ENCODE measurements around the gene PTPRA. TPM values are rescaled to one million over a fixed set of nuclear protein-coding genes. Genes with fewer than 3 reads are reported as not detected.

Gene PTPRA
- total and polyA plus RNA-seq, 2 donors (not counting 1 experiment from before 2014, with no cell fraction given): 32.1 to 64.2 TPM

DNA sequence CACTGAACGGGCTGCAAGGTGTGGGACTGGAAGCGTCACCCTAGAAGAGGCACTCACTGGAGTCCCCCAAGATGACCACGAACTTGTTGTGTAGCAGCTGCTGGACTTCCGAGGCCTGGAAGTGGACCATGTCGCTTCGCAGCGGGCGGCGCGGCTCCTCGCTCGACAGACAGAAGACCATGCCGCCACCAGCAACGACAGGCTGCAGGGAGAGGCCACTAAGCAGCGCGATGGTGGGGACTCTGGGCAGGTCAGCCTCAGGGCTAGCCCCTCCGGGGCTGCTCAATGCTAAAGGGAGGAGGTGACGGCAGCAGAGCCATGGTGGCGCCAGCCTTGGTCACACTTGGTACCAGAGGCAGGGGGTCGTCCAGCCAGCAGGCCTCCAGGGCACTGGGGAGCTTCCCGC, 33.5 kb upstream of the PTPRA start:
- peak overlapping the region; percentile 100 for H2AFZ ChIP-seq (ENCODE audit: insufficient read depth, low read depth, low read length, poor library complexity, severe bottlenecking)
- DNase-seq: no peak
- Mint-ChIP-seq H3K4me1 (peaks cover 22% of the 10 kb centered on the region), H3K9me3 (ENCODE audit: insufficient read depth) (no peaks in the 10 kb centered on the region), H3K27me3 (no peaks in the 10 kb centered on the region), H3K27ac (peak overlapping the region; percentile 88), H3K4me3 (peak overlapping the region; percentile 91)
- H4K20me1 ChIP-seq (ENCODE audit: control insufficient read depth, insufficient read depth, low read length, poor library complexity, severe bottlenecking): no peaks in the 10 kb centered on the region
- H3K4me1 ChIP-seq (ENCODE audit: control insufficient read depth in 2 of 2, insufficient read depth in 2 of 2, low read length in 2 of 2): peaks cover 16 to 27% of the 10 kb centered on the region in 2 donors
- no peaks in the 10 kb centered on the region for H3K27me3 ChIP-seq (replicated peaks in 1 of 4; ENCODE audit: control extremely low read depth in 1 of 4, control insufficient read depth in 3 of 4, insufficient read depth in 4 of 4, low read length in 3 of 4)
- H3K79me2 ChIP-seq (ENCODE audit: control insufficient read depth, insufficient read depth, low read length): peaks cover 26% of the 10 kb centered on the region
- peak overlapping the region in 4 of 5 experiments; percentile 63 to 90 (median 84) for H3K4me3 ChIP-seq (ENCODE audit: control extremely low read depth in 1 of 5, extremely low read depth in 1 of 5, insufficient read depth in 1 of 5, low read depth in 2 of 5, low read length in 4 of 5)
- no peak for ATAC-seq (ENCODE audit: low read depth)
- intact Hi-C loops (cut with micrococcal nuclease): loop anchor here (1.0 to 2.0 kb wide), 2 partner anchors 34 to 187 kb away; partner anchors contain the start of genes NOP56 and PTPRA
- TF ChIP-seq, protein P1, sequence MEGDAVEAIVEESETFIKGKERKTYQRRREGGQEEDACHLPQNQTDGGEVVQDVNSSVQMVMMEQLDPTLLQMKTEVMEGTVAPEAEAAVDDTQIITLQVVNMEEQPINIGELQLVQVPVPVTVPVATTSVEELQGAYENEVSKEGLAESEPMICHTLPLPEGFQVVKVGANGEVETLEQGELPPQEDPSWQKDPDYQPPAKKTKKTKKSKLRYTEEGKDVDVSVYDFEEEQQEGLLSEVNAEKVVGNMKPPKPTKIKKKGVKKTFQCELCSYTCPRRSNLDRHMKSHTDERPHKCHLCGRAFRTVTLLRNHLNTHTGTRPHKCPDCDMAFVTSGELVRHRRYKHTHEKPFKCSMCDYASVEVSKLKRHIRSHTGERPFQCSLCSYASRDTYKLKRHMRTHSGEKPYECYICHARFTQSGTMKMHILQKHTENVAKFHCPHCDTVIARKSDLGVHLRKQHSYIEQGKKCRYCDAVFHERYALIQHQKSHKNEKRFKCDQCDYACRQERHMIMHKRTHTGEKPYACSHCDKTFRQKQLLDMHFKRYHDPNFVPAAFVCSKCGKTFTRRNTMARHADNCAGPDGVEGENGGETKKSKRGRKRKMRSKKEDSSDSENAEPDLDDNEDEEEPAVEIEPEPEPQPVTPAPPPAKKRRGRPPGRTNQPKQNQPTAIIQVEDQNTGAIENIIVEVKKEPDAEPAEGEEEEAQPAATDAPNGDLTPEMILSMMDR (IDR thresholded peaks at IDR 0.05): no peak
- no peak for TF ChIP-seq EZH2 (IDR thresholded peaks at IDR 0.05; ENCODE audit: borderline replicate concordance, insufficient read depth, low read depth, low read length, poor library complexity, severe bottlenecking)
- peak overlapping the region; percentile 93 for H3K4me2 ChIP-seq (replicated peaks; ENCODE audit: low read depth, low read length, poor library complexity, severe bottlenecking)
- POLR2A ChIA-PET: interaction anchor here (0.6 to 1.1 kb wide), 2 partner anchors 33 to 368 kb away, joined by 4 to 7 read pairs; partner anchors contain the start of gene PTPRA
- peak overlapping the region in 1 of 2 donors; percentile 85 for H3K27ac ChIP-seq (ENCODE audit: low read length in 2 of 2)
- H3K9me3 ChIP-seq (ENCODE audit: control extremely low read depth in 1 of 3, control insufficient read depth in 2 of 3, insufficient read depth in 1 of 3, low read length in 2 of 3): peaks cover 0 to 3% (median 0%) of the 10 kb centered on the region in 3 donors
- H3K9ac ChIP-seq (ENCODE audit: low read length): peak overlapping the region; percentile 87
- CTCF ChIA-PET: interaction anchor here (1.5 to 2.2 kb wide), 2 partner anchors 33 to 87 kb away, joined by 4 to 7 read pairs; no protein-coding TSS in a partner anchor
- H3K36me3 ChIP-seq (replicated peaks in 1 of 2; ENCODE audit: control extremely low read depth in 1 of 2, control insufficient read depth in 1 of 2, extremely low read depth in 1 of 2, insufficient read depth in 2 of 2, low read length in 1 of 2): peaks cover 0 to 2% of the 10 kb centered on the region in 2 experiments
- WGBS (ENCODE audit: insufficient coverage): 90% methylated on average over 21 of the region's 21 CpGs
